Small intestine (tissue), 7 donors: ENCODE results near the gene PROM2. TPM values are rescaled to one million over a fixed set of nuclear protein-coding genes. Genes with fewer than 3 reads are reported as not detected.

Source experiments
- DNase-seq, 2 donors: peaks; one replicate each; pipeline versions ENCODE4 v3.0.0 to v3.0.0-alpha.2; 2013
- FAIRE-seq: peaks from 2 replicates; lab custom pipeline; 2012; peaks lifted over from hg19 to GRCh38; lab: Jason Lieb, UNC
- H3K27ac ChIP-seq, 3 donors: one replicate each; pipeline ENCODE4 v1.5.1; 2013; ENCODE audit warnings: low read length in 2 of 3, mild to moderate bottlenecking in 2 of 3, control low read depth in 1 of 3, inconsistent platforms in 1 of 3, low read depth in 1 of 3, moderate library complexity in 1 of 3
- H3K27me3 ChIP-seq, 3 donors: one replicate each; pipeline ENCODE4 v1.6.1; 2013; ENCODE audit warnings: low read length in 3 of 3, inconsistent platforms in 1 of 3; ENCODE audit not compliant: control insufficient read depth in 3 of 3, insufficient read depth in 3 of 3
- H3K36me3 ChIP-seq, 3 donors: one replicate each; pipeline ENCODE4 v1.6.1; 2013; ENCODE audit warnings: low read length in 3 of 3, inconsistent platforms in 1 of 3, low read depth in 1 of 3, mild to moderate bottlenecking in 1 of 3, moderate library complexity in 1 of 3; ENCODE audit not compliant: control insufficient read depth in 3 of 3, insufficient read depth in 2 of 3
- H3K4me1 ChIP-seq, 3 donors: one replicate each; pipeline ENCODE4 v1.6.1; 2013; ENCODE audit warnings: low read length in 2 of 3, inconsistent platforms in 1 of 3, low read depth in 1 of 3, mild to moderate bottlenecking in 1 of 3, moderate library complexity in 1 of 3; ENCODE audit not compliant: control insufficient read depth in 3 of 3, insufficient read depth in 2 of 3
- H3K4me3 ChIP-seq, 3 donors: one replicate each; pipeline ENCODE4 v1.5.1; 2013; ENCODE audit warnings: low read length in 3 of 3, control low read depth in 1 of 3, inconsistent platforms in 1 of 3, low read depth in 1 of 3, mild to moderate bottlenecking in 1 of 3, moderate library complexity in 1 of 3
- H3K9me3 ChIP-seq, 2 donors: one replicate each; pipeline ENCODE4 v1.6.1; 2013; ENCODE audit warnings: low read depth in 1 of 2, low read length in 1 of 2; ENCODE audit not compliant: control insufficient read depth in 2 of 2, insufficient read depth in 1 of 2
- WGBS, 3 donors: extraction: QIAGEN DNeasy Blood & Tissue Kit; methylation state at CpG; one replicate each; pipeline ENCODE4 v1.1.7; 2013; 5-methylcytosine and 5-hydroxymethylcytosine counted together
- polyA plus RNA-seq, 4 donors: library from polyadenylated mRNA; stranded (reverse) in 3 of 4; unstranded in 1 of 4; fragments of 200-250 nt in 3 of 4; fragments of 120-200 nt in 1 of 4; gene quantifications; one replicate each; pipeline versions ENCODE4 v1.2.1 to v1.2.3, GENCODE V29; 2013
- donor health status: healthy with polysubstance abuse.
- donor health status: control.
- donor health status: control.
- donor health status: Bipolar disorder and iron deficiency.
- donor health status: healthy.

The PROM2 gene
- polyA plus RNA-seq, 4 donors = 1.1 to 17.9 (median 1.8) TPM

DNA sequence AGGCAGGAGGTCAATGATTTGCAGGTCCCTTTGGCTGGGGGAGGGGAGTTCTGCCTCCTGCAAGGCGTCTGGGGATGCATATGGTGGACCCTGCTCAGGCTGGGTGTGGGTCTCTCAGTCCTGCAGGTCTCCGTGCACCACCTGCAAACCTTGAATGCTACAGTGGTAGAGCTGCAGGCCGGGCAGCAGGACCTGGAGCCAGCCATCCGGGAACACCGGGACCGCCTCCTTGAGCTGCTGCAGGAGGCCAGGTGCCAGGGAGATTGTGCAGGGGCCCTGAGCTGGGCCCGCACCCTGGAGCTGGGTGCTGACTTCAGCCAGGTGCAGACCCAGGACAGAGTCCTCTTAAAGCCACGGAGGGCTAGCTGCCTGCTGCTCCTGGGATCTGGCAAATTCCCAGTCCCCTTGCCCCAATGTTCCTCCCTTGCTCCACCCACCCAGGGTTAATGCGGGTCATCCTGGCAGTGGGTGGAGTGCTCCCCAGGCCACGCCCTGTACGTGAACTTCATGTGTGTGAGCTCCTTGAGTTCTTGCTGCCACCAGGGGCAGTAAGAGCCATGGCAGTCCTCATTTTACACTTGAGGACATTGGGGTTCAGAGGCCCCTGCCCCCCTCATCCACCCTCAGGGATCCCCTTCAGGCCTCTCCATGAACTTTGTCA lies 3.1 kb downstream of the PROM2 start:
- peak; percentile 73 to 92 for DNase-seq
- Histone ChIP-seq H3K36me3 (peaks cover 0 to 2% (median 0%) of the 10 kb centered on the region in 3 donors), H3K27ac (peak overlapping the region in 1 of 3 donors; percentile 57), H3K4me1 (peaks cover 0 to 4% (median 0%) of the 10 kb centered on the region in 3 donors), H3K4me3 (no peak overlapping the region), H3K9me3 (no peaks in the 10 kb centered on the region), H3K27me3 (no peaks in the 10 kb centered on the region)
- 22 to 53% (median 33%) methylated on average over 9 to 11 of the region's 11 CpGs for WGBS, 3 donors
- no peak for FAIRE-seq

DNA sequence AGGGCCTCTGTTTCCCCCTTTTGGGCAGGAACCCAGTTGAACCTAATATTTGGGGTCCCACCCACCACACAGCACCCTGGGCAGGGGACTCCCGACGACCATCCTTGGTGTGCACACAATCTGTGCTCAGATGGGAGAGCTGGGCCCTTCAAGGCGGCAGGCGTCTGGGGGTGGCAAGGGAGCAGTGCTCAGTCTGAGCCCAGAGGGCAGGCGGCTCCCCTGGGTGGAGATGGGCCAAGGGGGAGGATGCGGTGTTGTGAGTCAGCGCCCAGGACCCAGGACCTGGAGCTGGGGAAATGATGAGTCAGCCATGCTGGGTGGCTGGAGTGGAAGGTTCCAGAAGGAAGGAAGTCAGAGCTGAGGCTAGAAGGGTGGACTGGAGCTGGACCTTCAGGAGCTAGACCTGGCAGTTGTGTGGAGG lies 3.8 kb downstream of the PROM2 start:
- Histone ChIP-seq H3K9me3 (no peaks in the 10 kb centered on the region), H3K27ac (no peak overlapping the region), H3K27me3 (no peaks in the 10 kb centered on the region), H3K4me1 (peaks cover 0 to 4% (median 0%) of the 10 kb centered on the region in 3 donors), H3K36me3 (peaks cover 0 to 2% (median 0%) of the 10 kb centered on the region in 3 donors), H3K4me3 (no peak overlapping the region)
- DNase-seq = no peak
- no peak for FAIRE-seq
- 92 to 94% (median 93%) methylated on average over 7 of the region's 7 CpGs for WGBS, 3 donors

DNA sequence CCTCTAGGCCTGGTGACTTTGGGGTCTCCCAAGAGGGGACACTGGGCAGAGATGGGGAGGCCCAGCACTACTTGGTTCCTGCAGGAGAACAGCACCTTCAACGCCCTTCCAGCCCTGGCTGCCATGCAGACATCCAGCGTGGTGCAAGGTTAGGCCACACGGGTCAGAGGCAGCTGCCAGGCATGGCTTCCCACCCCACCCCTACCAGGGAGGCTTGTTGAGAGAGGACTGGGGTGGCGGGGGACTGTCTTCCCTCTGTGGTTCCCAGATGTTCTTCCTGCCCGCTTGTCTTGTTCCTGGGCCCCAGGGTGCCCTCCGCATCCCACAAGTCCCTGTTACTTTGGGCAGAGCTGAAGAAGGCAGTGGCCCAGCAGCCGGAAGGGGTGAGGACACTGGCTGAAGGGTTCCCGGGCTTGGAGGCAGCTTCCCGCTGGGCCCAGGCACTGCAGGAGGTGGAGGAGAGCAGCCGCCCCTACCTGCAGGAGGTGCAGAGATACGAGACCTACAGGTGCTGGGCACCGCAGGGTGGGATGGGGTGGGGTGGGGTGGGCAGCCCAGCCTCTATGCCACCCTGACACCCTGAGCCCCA lies 4.5 kb downstream of the PROM2 start:
- FAIRE-seq = no peak
- Histone ChIP-seq H3K36me3 (peaks cover 0 to 2% (median 0%) of the 10 kb centered on the region in 3 donors), H3K27ac (no peak overlapping the region), H3K9me3 (no peaks in the 10 kb centered on the region), H3K27me3 (no peaks in the 10 kb centered on the region), H3K4me1 (peaks cover 0 to 4% (median 0%) of the 10 kb centered on the region in 3 donors), H3K4me3 (no peak overlapping the region)
- 90 to 93% (median 92%) methylated on average over 11 to 12 of the region's 12 CpGs for WGBS, 3 donors
- no peak for DNase-seq

DNA sequence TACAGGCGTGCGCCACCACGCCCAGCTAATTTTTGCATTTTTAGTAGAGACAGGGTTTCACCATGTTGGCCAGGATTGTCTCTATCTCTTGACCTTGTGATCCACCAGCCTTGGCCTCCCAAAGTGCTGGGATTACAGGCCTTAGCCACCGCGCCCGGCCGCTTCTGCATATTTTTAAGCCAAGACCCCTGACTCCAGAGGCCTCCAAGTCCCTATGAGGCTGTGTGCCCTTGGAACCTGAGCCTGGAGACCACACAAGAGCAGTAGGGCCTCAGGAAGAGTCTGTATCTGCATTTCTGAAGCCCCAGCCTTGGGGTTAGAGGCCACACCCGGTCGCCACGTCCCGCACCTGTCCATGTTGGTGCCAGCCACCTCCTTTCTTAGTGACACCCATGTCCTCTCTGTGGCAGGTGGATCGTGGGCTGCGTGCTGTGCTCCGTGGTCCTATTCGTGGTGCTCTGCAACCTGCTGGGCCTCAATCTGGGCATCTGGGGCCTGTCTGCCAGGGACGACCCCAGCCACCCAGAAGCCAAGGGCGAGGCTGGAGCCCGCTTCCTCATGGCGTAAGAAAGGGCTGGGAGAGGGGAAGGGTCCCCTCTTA lies 5.3 kb downstream of the PROM2 start:
- 88 to 96% (median 89%) methylated on average over 19 of the region's 19 CpGs for WGBS, 3 donors
- Histone ChIP-seq H3K4me1 (no peaks in the 10 kb centered on the region), H3K27me3 (no peaks in the 10 kb centered on the region), H3K9me3 (no peaks in the 10 kb centered on the region), H3K27ac (no peak overlapping the region), H3K4me3 (no peak overlapping the region), H3K36me3 (peaks cover 0 to 2% (median 0%) of the 10 kb centered on the region in 3 donors)
- no peak for FAIRE-seq
- no peak for DNase-seq

DNA sequence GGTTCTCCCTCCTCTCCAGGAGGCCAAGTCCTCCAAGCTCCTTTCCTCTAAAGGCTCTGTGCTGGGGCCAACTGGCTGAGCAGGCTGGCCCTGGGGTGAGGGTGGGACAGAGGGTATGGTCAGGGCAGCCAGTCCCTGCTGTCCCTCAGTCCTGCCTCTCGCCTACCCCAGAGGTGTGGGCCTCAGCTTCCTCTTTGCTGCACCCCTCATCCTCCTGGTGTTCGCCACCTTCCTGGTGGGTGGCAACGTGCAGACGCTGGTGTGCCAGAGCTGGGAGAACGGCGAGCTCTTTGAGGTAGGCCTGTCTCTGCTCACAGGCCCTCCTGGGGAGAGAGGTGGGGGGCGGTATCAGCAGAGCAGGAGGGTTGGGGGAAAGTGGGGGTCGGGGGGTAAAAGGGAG lies 6.8 kb downstream of the PROM2 start:
- Histone ChIP-seq H3K4me3 (no peak overlapping the region), H3K27me3 (no peaks in the 10 kb centered on the region), H3K36me3 (peaks cover 0 to 2% (median 0%) of the 10 kb centered on the region in 3 donors), H3K4me1 (no peaks in the 10 kb centered on the region), H3K9me3 (no peaks in the 10 kb centered on the region), H3K27ac (no peak overlapping the region)
- 86 to 96% (median 89%) methylated on average over 8 of the region's 8 CpGs for WGBS, 3 donors
- FAIRE-seq (no peak), DNase-seq (no peak)

DNA sequence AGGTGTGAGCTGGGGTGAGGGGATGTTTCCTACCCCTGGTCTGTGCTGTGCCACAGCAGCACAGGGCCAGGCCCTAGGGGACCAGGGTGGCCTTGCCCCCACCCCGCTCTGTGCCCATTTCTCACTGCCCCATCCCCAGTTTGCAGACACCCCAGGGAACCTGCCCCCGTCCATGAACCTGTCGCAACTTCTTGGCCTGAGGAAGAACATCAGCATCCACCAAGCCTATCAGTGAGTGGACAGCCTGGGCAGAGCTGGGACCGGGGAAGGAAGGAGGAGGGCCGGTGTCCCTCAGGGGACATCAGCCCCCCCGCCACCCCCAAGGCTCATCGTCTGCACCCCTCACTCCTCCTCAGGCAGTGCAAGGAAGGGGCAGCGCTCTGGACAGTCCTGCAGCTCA lies 7.5 kb downstream of the PROM2 start:
- no peaks in the 10 kb centered on the region for H3K27me3 ChIP-seq
- H3K9me3 ChIP-seq = no peaks in the 10 kb centered on the region
- FAIRE-seq (no peak), DNase-seq (no peak)
- H3K36me3 ChIP-seq = peaks cover 0 to 2% (median 0%) of the 10 kb centered on the region in 3 donors
- no peak overlapping the region for H3K4me3 ChIP-seq
- no peaks in the 10 kb centered on the region for H3K4me1 ChIP-seq
- 91 to 93% (median 93%) methylated on average over 8 of the region's 8 CpGs for WGBS, 3 donors
- H3K27ac ChIP-seq = no peak overlapping the region

DNA sequence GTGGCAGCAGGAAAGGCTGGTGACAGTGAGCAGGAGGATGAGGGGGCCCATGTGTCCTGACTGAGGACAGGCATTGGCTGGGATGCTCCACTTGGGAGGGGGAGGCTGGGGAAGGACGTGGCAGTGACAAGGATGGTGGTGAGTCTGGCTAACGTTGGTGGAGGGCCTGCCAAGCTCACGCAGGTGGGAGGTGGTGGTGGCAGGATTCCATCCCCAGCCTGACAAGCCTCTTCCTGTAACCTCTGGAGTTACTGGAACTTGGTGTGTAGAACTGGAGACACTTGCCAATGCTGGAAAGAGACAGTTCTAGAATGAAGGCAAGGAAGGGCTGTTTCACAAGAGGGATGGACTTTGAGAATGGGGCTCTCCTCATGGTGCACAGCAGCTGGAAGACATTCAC lies 8.2 kb downstream of the PROM2 start:
- DNase-seq = no peak
- WGBS, 3 donors = 46 to 63% (median 52%) methylated on average over 3 of the region's 3 CpGs

DNA sequence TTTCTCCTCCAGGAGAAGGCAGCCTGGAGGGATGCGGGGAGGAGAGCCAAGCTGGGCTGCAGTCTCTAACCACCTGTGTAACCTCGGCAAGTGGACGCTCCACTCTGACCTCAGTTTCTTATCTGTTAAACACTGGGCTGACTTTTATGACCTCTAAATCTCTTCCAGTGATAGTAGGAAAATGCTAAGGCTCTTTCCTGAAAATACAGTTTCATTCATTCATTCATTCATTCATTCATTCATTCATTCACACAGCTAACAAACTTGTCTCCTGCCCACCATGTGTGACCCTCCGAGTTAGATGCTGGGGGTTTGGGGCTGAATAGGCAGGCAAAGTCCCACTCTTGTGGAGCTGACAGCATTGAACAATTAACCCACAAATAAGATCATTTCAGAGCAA lies 9.3 kb downstream of the PROM2 start:
- peaks cover 0 to 2% (median 0%) of the 10 kb centered on the region in 3 donors for H3K36me3 ChIP-seq
- H3K27me3 ChIP-seq = no peaks in the 10 kb centered on the region
- no peaks in the 10 kb centered on the region for H3K4me1 ChIP-seq
- FAIRE-seq = no peak
- DNase-seq = no peak
- no peak overlapping the region for H3K27ac ChIP-seq
- H3K9me3 ChIP-seq = no peaks in the 10 kb centered on the region
- WGBS, 3 donors = 78 to 90% (median 81%) methylated on average over 4 of the region's 4 CpGs
- H3K4me3 ChIP-seq = no peak overlapping the region

More for the DNA sequence above, 8.2 kb downstream of the PROM2 start:
- Histone ChIP-seq H3K9me3 (no peaks in the 10 kb centered on the region), H3K4me1 (no peaks in the 10 kb centered on the region), H3K4me3 (no peak overlapping the region), H3K27me3 (no peaks in the 10 kb centered on the region), H3K27ac (no peak overlapping the region), H3K36me3 (peaks cover 0 to 2% (median 0%) of the 10 kb centered on the region in 3 donors)
- no peak for FAIRE-seq
